ENCODE measurements around the gene NKD2. TPM values are rescaled to one million over a fixed set of nuclear protein-coding genes. Genes with fewer than 3 reads are reported as not detected.

Gene NKD2
- total and polyA plus RNA-seq, 9 of the 15 experiments (the other 6 are each of a cell fraction or from before 2014, with no cell fraction given), result 0.09 to 0.64 (median 0.27) TPM; not detected in 5

- Histone ChIP-seq H3K27me3 (ENCODE audit: control insufficient read depth in 2 of 2, insufficient read depth in 2 of 2, low read length in 2 of 2) (peaks cover 9 to 41% of the 10 kb centered on the region in 2 experiments; a peak in 4 of 5 replicates), H3K79me2 (ENCODE audit: control insufficient read depth, insufficient read depth, low read length) (no peaks in the 10 kb centered on the region), H3K36me3 (ENCODE audit: control insufficient read depth, insufficient read depth, low read length) (no peaks in the 10 kb centered on the region), H2AFZ (ENCODE audit: low read depth, low read length) (no peak overlapping the region), H4K20me1 (replicated peaks; ENCODE audit: control insufficient read depth, insufficient read depth, low read length) (no peaks in the 10 kb centered on the region), H3K27ac (ENCODE audit: extremely low read depth, low read depth, low read length) (no peak overlapping the region), H3K4me1 (replicated peaks in 1 of 2; ENCODE audit: control insufficient read depth in 2 of 2, insufficient read depth in 2 of 2, low read length in 2 of 2) (peaks cover 0 to 23% of the 10 kb centered on the region in 2 experiments; a peak in 2 of 5 replicates), H3K9me3 (replicated peaks; ENCODE audit: control insufficient read depth, insufficient read depth, low read depth, low read length) (no peaks in the 10 kb centered on the region; the same call in 1 of the 2 replicates), H3K4me3 (no peak overlapping the region), H3K4me2 (ENCODE audit: insufficient read depth, low read length) (no peak overlapping the region), H3K9ac (ENCODE audit: insufficient read depth in 1 of 2, low read depth in 2 of 2, low read length in 2 of 2) (no peak overlapping the region), H3K9me1 (ENCODE audit: control insufficient read depth, insufficient read depth, low read length) (no peaks in the 10 kb centered on the region)
- CTCF ChIA-PET (ENCODE audit: low intra/inter-chr PET ratio), result no interaction called here
- in situ Hi-C loops (cut with MboI) (no loop called here), intact Hi-C loops (cut with micrococcal nuclease) (no loop called here)
- DNase-seq (ENCODE audit: extremely low read depth in 1 of 4, low spot score in 3 of 4) (no peak), ATAC-seq (no peak), FAIRE-seq (no peak)
- no TSS peak for BruUV-seq (replicated peaks)
- TF ChIP-seq HMGXB4 (CRISPR knock-in tag; IDR thresholded peaks at IDR 0.05), result no peak
- TF ChIP-seq PRDM10 (IDR thresholded peaks at IDR 0.05; ENCODE audit: partially characterized antibody), result no peak
- TF ChIP-seq MXD1 (CRISPR knock-in tag; IDR thresholded peaks at IDR 0.05; ENCODE audit: borderline replicate concordance, poor library complexity, severe bottlenecking), result no peak
- TF ChIP-seq STAT5B (CRISPR knock-in tag; IDR thresholded peaks at IDR 0.05), result no peak
- TF ChIP-seq NR0B1 (IDR thresholded peaks at IDR 0.05; ENCODE audit: partially characterized antibody), result no peak
- no peak for TF ChIP-seq NUFIP1 (IDR thresholded peaks at IDR 0.05; ENCODE audit: partially characterized antibody)
- TF ChIP-seq GMEB1 (CRISPR knock-in tag; IDR thresholded peaks at IDR 0.05), result no peak
- TF ChIP-seq MYC (IDR thresholded peaks at IDR 0.05; ENCODE audit: low read depth, low read length), result no peak
- TF ChIP-seq MYC (CRISPR knock-in tag; IDR thresholded peaks at IDR 0.05; ENCODE audit: borderline replicate concordance, low read depth), result no peak
- WGBS (ENCODE audit: insufficient coverage, low coverage, missing lambda C conversion rate), result 14% methylated on average over 26 of the region's 28 CpGs
- POLR2A ChIA-PET, result interaction anchor here (0.7 kb wide), 1 partner anchor 29 kb away, joined by 3 read pairs; no protein-coding TSS in a partner anchor
These were observed 30.0 kb downstream of the NKD2 start for GRCh38 chr5:1038417-1039209.

Data from K562 (cell line).